GM21381 (cell line): Measurements from ENCODE around the gene RPL5.

Experiments used
- ATAC-seq: cut with Tn5 transposase; IDR thresholded peaks from one replicate; pipeline ENCODE4 v1.9.1; 2021; ENCODE audit warnings: mild to moderate bottlenecking, moderate library complexity; ENCODE audit not compliant: unreplicated experiment

The RPL5 gene

GRCh38 chr1:92817986-92818764, 13.7 kb upstream of the RPL5 start:
- no peak for ATAC-seq

- no peak for ATAC-seq
Measured at GRCh38 chr1:92820024-92820423, 11.8 kb upstream of the RPL5 start.

- ATAC-seq = no peak
Measured at GRCh38 chr1:92820551-92820950, 11.3 kb upstream of the RPL5 start.

- no peak for ATAC-seq
Measured at GRCh38 chr1:92822879-92823278, 9.0 kb upstream of the RPL5 start.

- ATAC-seq = no peak
Measured at GRCh38 chr1:92826792-92827191, 5.0 kb upstream of the RPL5 start.

GRCh38 chr1:92831368-92831761, 475 bp upstream of the RPL5 start:
- ATAC-seq = peak; percentile 2

GRCh38 chr1:92832537-92833114, 786 bp downstream of the RPL5 start:
- ATAC-seq = no peak

GRCh38 chr1:92833840-92834239, 2.0 kb downstream of the RPL5 start:
- ATAC-seq = no peak

- ATAC-seq = no peak
Measured at GRCh38 chr1:92834617-92835016, 2.8 kb downstream of the RPL5 start.

- no peak for ATAC-seq
Measured at GRCh38 chr1:92837062-92837461, 5.2 kb downstream of the RPL5 start.

- no peak for ATAC-seq
Measured at GRCh38 chr1:92838519-92838918, 6.7 kb downstream of the RPL5 start.

GRCh38 chr1:92839442-92839841, 7.6 kb downstream of the RPL5 start:
- no peak for ATAC-seq

- ATAC-seq = no peak
Measured at GRCh38 chr1:92840600-92840999, 8.8 kb downstream of the RPL5 start.

GRCh38 chr1:92842082-92843045, 10.5 kb downstream of the RPL5 start:
- no peak for ATAC-seq

GRCh38 chr1:92843046-92843423, 11.2 kb downstream of the RPL5 start:
- no peak for ATAC-seq

GRCh38 chr1:92843429-92844352, 11.9 kb downstream of the RPL5 start:
- ATAC-seq = no peak

- no peak for ATAC-seq
Measured at GRCh38 chr1:92844439-92844838, 12.6 kb downstream of the RPL5 start.

- ATAC-seq = no peak
Measured at GRCh38 chr1:92845908-92846307, 14.1 kb downstream of the RPL5 start.

- ATAC-seq = no peak
Measured at GRCh38 chr1:92848201-92848600, 16.4 kb downstream of the RPL5 start.

GRCh38 chr1:92850019-92850418, 18.2 kb downstream of the RPL5 start:
- ATAC-seq = no peak

GRCh38 chr1:92851729-92852128, 19.9 kb downstream of the RPL5 start:
- no peak for ATAC-seq
